GM06990 (cell line): ENCODE results near the gene NDUFS8.

Experiments
- DNase-seq: peaks from one replicate; pipeline ENCODE4 v3.0.0-alpha.2; 2011; ENCODE audit not compliant: insufficient read length; ENCODE audit errors: extremely low read depth
- H3K27me3 ChIP-seq: replicated peaks from 2 replicates; pipeline ENCODE4 v1.6.0; 2011; ENCODE audit warnings: low read length; ENCODE audit not compliant: control insufficient read depth, insufficient read depth
- H3K36me3 ChIP-seq: 2 replicates; pipeline ENCODE4 v1.5.1; 2011; ENCODE audit warnings: low read length; ENCODE audit not compliant: control insufficient read depth, insufficient read depth
- H3K4me3 ChIP-seq: replicated peaks from 2 replicates; pipeline ENCODE4 v1.5.1; 2011; ENCODE audit warnings: low read depth, mild to moderate bottlenecking, control low read depth, low read length
- TF ChIP-seq, protein P1 (sequence below): IDR thresholded peaks from 2 replicates; pipeline ENCODE4 v1.5.1; 2011; ENCODE audit warnings: low read length, control low read depth, mild to moderate bottlenecking, inconsistent platforms; ENCODE audit not compliant: insufficient read depth, poor library complexity, severe bottlenecking

The NDUFS8 gene

DNA sequence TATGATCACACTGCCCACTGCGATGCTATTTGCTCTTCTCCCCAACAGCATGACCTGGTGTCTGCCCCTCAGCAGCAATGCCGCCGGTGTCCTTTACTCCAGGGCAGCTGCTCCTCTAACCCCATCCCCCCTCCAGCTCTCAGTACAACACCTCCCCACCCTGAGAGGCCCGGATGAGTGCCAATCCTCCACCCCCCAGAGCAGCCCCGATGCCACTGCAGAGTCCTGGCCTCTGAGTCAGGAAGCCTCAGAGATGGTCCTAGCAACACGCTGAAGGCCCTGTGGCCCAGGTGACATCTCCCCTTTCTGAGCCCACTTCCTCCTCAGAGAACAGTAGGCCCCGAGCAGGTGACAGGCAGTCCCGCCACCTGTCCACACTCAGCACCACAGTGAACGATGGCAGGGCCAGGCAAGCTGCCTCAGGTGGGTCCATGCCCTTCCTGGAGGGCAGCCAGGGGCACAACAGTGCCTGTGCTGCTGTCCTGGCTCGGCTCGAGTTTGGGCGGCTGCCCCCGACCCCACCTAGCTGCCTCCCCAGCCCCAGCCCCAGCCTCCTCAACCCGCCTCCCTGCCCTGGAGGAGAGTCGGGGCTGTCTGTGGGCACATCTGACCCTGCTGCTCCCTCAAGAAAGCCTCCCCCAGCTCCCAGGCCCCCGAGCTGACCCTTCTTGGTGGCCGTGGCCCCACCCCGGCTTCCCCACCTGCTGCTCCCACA, 3.9 kb upstream of the NDUFS8 start:
- Histone ChIP-seq H3K4me3 (no peak overlapping the region), H3K36me3 (no peaks in the 10 kb centered on the region), H3K27me3 (no peaks in the 10 kb centered on the region)
- TF ChIP-seq, protein P1, sequence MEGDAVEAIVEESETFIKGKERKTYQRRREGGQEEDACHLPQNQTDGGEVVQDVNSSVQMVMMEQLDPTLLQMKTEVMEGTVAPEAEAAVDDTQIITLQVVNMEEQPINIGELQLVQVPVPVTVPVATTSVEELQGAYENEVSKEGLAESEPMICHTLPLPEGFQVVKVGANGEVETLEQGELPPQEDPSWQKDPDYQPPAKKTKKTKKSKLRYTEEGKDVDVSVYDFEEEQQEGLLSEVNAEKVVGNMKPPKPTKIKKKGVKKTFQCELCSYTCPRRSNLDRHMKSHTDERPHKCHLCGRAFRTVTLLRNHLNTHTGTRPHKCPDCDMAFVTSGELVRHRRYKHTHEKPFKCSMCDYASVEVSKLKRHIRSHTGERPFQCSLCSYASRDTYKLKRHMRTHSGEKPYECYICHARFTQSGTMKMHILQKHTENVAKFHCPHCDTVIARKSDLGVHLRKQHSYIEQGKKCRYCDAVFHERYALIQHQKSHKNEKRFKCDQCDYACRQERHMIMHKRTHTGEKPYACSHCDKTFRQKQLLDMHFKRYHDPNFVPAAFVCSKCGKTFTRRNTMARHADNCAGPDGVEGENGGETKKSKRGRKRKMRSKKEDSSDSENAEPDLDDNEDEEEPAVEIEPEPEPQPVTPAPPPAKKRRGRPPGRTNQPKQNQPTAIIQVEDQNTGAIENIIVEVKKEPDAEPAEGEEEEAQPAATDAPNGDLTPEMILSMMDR = no peak
- DNase-seq = no peak

DNA sequence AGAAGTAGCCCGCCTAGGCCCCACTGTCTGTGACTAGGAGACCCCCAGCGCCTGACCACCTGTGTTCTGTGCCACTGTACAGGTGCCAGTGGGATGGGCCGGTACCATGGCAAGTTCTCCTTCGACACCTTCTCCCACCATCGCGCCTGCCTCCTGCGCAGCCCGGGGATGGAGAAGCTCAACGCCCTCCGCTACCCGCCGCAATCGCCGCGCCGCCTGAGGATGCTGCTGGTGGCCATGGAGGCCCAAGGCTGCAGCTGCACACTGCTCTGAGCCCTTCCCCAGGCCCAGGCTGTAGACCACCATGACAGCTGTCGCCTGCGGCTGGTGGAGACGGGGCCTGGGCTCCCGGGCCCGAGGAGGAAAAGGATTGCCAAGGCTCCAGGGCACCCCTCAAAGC, 2.8 kb upstream of the NDUFS8 start:
- H3K27me3 ChIP-seq = no peaks in the 10 kb centered on the region
- TF ChIP-seq, protein P1 = no peak
- H3K36me3 ChIP-seq = 0 out of 2 replicates have a peak, but pooled peaks cover under 1% of the 10 kb centered on the region
- DNase-seq = no peak
- H3K4me3 ChIP-seq = no peak overlapping the region

DNA sequence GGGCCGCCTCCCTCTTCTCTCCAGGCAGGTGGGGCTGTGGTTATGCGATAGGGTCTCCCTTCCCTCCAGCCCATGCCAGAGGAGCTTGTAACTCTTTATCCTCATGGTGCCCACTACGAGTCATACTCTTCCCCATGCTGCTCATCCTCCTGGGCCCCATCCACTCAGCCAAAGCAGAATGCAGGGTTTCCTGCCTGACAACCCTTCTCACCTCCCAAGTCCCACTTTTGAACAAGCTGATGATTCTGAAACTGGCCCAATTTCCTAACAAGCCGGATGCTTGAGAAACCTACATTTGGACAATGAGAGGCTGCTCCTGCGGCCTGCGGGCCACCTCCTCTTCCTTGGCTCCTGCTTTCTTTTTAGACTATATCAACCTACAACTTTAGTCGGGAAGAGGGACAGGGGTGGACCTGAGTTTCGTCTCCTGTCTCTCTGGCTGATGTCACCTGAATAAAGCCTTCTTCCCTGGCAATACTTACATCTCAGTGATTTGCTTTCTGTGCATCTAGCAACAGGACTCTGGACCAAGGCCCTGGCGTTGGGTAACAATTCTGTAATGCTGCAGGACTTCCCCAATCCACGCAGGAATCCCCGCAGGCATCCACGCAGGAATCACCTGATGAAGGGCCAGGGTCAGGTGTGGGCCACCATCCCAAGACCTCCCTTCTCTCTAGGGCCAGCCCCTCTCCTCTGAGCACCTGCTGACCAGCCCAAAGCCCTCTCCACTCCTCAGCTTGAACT, 1.5 kb upstream of the NDUFS8 start:
- Histone ChIP-seq H3K36me3 (peaks cover 8% of the 10 kb centered on the region), H3K27me3 (no peaks in the 10 kb centered on the region), H3K4me3 (no peak overlapping the region; the same call in 1 of the 2 replicates)
- DNase-seq = no peak
- TF ChIP-seq, protein P1 = no peak

DNA sequence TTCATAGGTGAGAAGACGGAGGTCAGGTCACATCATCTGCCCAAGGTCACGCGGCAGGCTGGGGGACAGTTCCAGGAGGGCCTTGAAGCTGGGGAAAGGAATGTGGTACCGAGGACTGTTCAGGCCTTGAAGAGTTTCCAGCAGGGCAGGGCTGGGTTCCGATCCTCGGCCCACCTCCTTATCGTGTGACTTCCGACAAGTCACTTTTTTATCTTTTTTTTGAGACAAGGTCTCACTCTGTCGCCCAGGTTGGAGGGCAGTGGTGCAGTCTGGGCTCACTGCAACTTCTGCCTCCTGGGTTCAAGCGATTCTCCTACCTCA, 623 bp downstream of the NDUFS8 start:
- DNase-seq = no peak
- Histone ChIP-seq H3K27me3 (no peaks in the 10 kb centered on the region), H3K4me3 (peak overlapping the region; percentile 91), H3K36me3 (peaks cover 13% of the 10 kb centered on the region)
- TF ChIP-seq, protein P1 = no peak

DNA sequence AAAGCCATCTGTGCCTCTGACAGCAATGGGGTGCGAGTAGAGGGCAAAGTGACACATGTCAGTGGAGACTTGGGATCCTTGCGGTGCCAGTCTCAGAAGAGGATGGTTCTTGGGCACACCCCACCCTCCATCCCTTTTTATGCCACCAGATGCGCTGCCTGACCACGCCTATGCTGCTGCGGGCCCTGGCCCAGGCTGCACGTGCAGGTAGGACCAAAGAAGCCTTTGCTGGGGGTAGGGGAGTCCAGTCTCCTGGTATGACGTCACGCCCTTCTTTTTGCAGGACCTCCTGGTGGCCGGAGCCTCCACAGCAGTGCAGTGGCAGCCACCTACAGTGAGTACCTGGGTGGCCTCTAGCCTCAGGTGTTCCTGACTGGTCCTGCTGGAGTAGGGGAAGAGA, 1.5 kb downstream of the NDUFS8 start:
- TF ChIP-seq, protein P1 = no peak
- H3K27me3 ChIP-seq = no peaks in the 10 kb centered on the region
- peaks cover 17% of the 10 kb centered on the region for H3K36me3 ChIP-seq
- H3K4me3 ChIP-seq = peak overlapping the region; percentile 91
- DNase-seq = no peak
